ENCODE results near the gene INPP5D. TPM values are rescaled to one million over a fixed set of nuclear protein-coding genes. Genes with fewer than 3 reads are reported as not detected.
"Not testable (repeated sequence)": the region's sequence is repeated elsewhere in the genome, so short reads cannot be mapped to it uniquely, and the experiment has no call there.

INPP5D gene
- total RNA-seq, 3 donors from 2014 or later: 18.4 to 20.3 (median 20.0) TPM

DNA sequence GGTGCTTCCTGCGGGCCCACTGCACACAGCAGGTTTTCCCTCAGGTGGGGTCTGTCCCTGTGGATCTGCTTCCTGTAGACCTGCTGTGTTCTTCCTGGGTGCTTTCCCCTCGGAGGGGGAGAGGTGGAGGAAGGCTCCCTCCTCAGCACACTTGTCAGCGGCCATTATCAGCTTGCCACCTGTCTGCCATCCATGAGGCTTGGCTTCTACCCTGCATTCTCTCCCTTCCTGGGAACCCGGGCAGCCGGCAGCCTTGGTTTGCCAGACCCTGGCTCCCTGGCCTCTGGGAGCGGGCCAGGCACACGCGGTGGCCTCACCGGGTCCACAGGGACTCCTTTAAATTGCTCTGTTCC is 58.5 kb downstream of the INPP5D start:
- TF ChIP-seq POLR2A (IDR thresholded peaks at IDR 0.05) (no peak), POLR2AphosphoS5 (IDR thresholded peaks at IDR 0.05) (no peak), CTCF (IDR thresholded peaks at IDR 0.05) (no peak)
- H3K27ac ChIP-seq: no peak overlapping the region
- H3K36me3 ChIP-seq: no peaks in the 10 kb centered on the region
- H3K4me3 ChIP-seq: no peak overlapping the region
- H3K4me1 ChIP-seq: no peaks in the 10 kb centered on the region
- H3K9me3 ChIP-seq: no peaks in the 10 kb centered on the region
- H3K27me3 ChIP-seq: no peaks in the 10 kb centered on the region
- no peak for DNase-seq (ENCODE audit: low spot score in 2 of 2)
- intact Hi-C loops (cut with DNase I; ENCODE audit: low total_unique reads): no loop called here

DNA sequence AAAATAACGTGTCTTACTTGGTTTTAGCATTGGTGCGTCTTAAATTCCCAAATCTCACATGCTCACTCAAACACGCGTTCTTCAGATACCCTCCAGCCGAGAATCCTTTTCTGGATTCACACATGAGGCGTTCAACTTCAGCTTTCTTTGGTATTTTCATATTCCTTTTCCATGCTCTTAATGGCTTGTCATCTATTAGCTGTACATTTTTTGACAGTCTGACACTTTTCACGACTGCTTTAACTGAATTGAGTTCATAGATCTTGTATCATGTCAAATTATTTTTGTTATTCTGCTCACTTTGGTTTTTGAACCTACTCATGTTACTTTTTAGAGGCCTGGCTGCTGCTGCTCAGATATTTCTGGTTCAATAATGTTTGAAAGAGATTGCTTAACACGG is 59.0 kb downstream of the INPP5D start:
- TF ChIP-seq POLR2A (IDR thresholded peaks at IDR 0.05): no peak
- TF ChIP-seq POLR2AphosphoS5 (IDR thresholded peaks at IDR 0.05): no peak
- intact Hi-C loops (cut with DNase I; ENCODE audit: low total_unique reads): no loop called here
- no peak for DNase-seq (ENCODE audit: low spot score in 2 of 2)
- Histone ChIP-seq H3K4me3 (no peak overlapping the region), H3K27me3 (no peaks in the 10 kb centered on the region), H3K9me3 (no peaks in the 10 kb centered on the region), H3K36me3 (no peaks in the 10 kb centered on the region), H3K27ac (no peak overlapping the region), H3K4me1 (no peaks in the 10 kb centered on the region)

DNA sequence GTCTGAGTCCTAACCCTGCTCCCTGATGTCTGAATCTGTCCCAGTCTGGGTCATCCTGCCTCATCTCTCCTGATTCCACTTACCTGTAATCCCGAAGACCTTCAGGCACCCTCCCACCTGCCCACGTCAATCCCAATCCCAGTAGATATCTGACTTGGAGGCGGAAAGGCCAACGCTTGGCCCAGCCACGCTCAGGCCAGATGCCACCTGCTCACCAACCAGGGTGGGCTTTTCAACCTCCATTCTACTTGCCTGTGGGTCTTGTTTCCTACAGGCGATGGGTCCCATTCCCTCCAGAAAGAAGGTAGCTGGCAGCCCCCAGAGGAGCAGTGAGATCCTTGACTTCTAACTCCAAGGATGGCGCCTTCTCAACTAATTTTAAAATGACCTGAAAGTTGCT is 59.7 kb downstream of the INPP5D start:
- H3K27me3 ChIP-seq: no peaks in the 10 kb centered on the region
- H3K36me3 ChIP-seq: no peaks in the 10 kb centered on the region
- DNase-seq (ENCODE audit: low spot score in 2 of 2): no peak
- intact Hi-C loops (cut with DNase I; ENCODE audit: low total_unique reads): no loop called here
- no peak overlapping the region for H3K4me3 ChIP-seq
- no peak overlapping the region for H3K27ac ChIP-seq
- H3K9me3 ChIP-seq: no peaks in the 10 kb centered on the region
- no peak for TF ChIP-seq POLR2AphosphoS5 (IDR thresholded peaks at IDR 0.05)
- no peak for TF ChIP-seq POLR2A (IDR thresholded peaks at IDR 0.05)
- TF ChIP-seq CTCF (IDR thresholded peaks at IDR 0.05): no peak
- no peaks in the 10 kb centered on the region for H3K4me1 ChIP-seq

DNA sequence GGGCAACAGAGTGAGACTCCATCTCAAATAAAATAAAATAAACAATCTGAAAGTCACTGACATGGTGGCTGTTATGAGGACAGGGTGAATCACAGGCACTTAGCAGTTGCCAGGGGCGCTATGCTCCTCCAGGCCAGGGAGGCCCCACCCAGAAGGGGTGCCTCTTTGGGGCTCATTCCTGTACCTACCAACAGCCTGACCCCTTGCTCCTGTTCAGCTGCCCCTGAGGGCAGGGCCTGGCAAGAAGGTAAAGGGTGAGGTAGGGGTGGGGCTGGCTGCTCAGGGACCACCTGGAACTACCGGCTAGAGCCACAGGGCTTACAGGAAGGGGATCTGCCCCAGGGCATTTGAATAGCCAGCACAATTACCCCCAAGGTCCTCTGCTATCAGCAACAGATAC is 60.3 kb downstream of the INPP5D start:
- H3K4me3 ChIP-seq: no peak overlapping the region
- no peak overlapping the region for H3K27ac ChIP-seq
- no peaks in the 10 kb centered on the region for H3K36me3 ChIP-seq
- H3K4me1 ChIP-seq: no peaks in the 10 kb centered on the region
- no peaks in the 10 kb centered on the region for H3K27me3 ChIP-seq
- intact Hi-C loops (cut with DNase I; ENCODE audit: low total_unique reads): no loop called here
- DNase-seq (ENCODE audit: low spot score in 2 of 2): no peak
- no peak for TF ChIP-seq CTCF (IDR thresholded peaks at IDR 0.05)
- TF ChIP-seq POLR2A (IDR thresholded peaks at IDR 0.05): no peak
- TF ChIP-seq POLR2AphosphoS5 (IDR thresholded peaks at IDR 0.05): no peak
- no peaks in the 10 kb centered on the region for H3K9me3 ChIP-seq

GRCh38 chr2:233121856-233122255 is 61.7 kb downstream of the INPP5D start:
- no peaks in the 10 kb centered on the region for H3K27me3 ChIP-seq
- H3K4me3 ChIP-seq: no peak overlapping the region
- no peaks in the 10 kb centered on the region for H3K4me1 ChIP-seq
- no peaks in the 10 kb centered on the region for H3K36me3 ChIP-seq
- H3K27ac ChIP-seq: no peak overlapping the region
- intact Hi-C loops (cut with DNase I; ENCODE audit: low total_unique reads): no loop called here
- peak in 1 of 2 donors; percentile 48 for DNase-seq (ENCODE audit: low spot score in 2 of 2)
- H3K9me3 ChIP-seq: no peaks in the 10 kb centered on the region
- no peak for TF ChIP-seq CTCF (IDR thresholded peaks at IDR 0.05)
- no peak for TF ChIP-seq POLR2A (IDR thresholded peaks at IDR 0.05)
- TF ChIP-seq POLR2AphosphoS5 (IDR thresholded peaks at IDR 0.05): no peak

DNA sequence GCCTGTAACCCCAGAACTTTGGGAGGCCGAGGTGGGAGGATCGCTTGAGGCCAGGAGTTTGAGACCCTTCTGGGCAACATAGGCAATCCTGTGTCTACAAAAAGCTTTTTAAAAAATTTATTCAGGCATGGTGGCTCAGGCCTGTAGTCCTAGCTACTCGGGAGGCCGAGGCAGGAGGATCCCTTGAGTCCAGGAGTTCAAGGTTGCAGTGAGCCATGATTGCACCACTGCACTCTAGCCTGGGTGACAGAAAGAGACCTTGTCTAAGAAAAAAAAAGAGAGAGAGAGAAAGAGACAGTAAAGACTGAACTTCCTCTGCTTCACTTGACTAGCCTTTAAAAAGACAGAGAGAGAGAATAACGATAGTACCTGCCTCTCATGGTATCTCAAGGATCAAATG is 62.4 kb downstream of the INPP5D start:
- Histone ChIP-seq H3K9me3 (no peaks in the 10 kb centered on the region), H3K4me3 (no peak overlapping the region), H3K4me1 (no peaks in the 10 kb centered on the region), H3K36me3 (no peaks in the 10 kb centered on the region), H3K27ac (no peak overlapping the region), H3K27me3 (no peaks in the 10 kb centered on the region)
- TF ChIP-seq POLR2A (IDR thresholded peaks at IDR 0.05): no peak
- TF ChIP-seq POLR2AphosphoS5 (IDR thresholded peaks at IDR 0.05): no peak
- no peak for TF ChIP-seq CTCF (IDR thresholded peaks at IDR 0.05)
- DNase-seq (ENCODE audit: low spot score in 2 of 2): peak in 1 of 2 donors; percentile 3
- intact Hi-C loops (cut with DNase I; ENCODE audit: low total_unique reads): no loop called here

- intact Hi-C loops (cut with DNase I; ENCODE audit: low total_unique reads); H3K36me3 ChIP-seq; H3K27me3 ChIP-seq; H3K9me3 ChIP-seq; H3K27ac ChIP-seq; H3K4me1 ChIP-seq; H3K4me3 ChIP-seq; DNase-seq (ENCODE audit: low spot score in 2 of 2): not testable (repeated sequence)
These were observed 63.4 kb downstream of the INPP5D start for GRCh38 chr2:233123576-233123975.
